NT2/D1 (cell line): Measurements from ENCODE around the gene MTRR.

Experiments
- YY1 ChIP-seq: IDR thresholded peaks from 2 replicates; pipeline ENCODE4 v1.6.1; 2011; ENCODE audit not compliant: insufficient read length, insufficient read depth
- ZNF274 ChIP-seq: IDR thresholded peaks from 2 replicates; pipeline ENCODE4 v1.6.1; 2011; ENCODE audit warnings: mild to moderate bottlenecking, low read depth, low read length

- TF ChIP-seq ZNF274 (no peak), YY1 (no peak)
Observed at GRCh38 chr5:7842531-7842930, 26.4 kb upstream of the MTRR start.
